Hepatocyte (in vitro differentiated cells): Measurements from ENCODE around the gene ST6GAL1.

ENCODE experiments used
- EZH2 ChIP-seq: fragments of 200-600 bp; sonication (generic); IDR thresholded peaks from 2 replicates; pipeline ENCODE4 v1.6.1; 2016; ENCODE audit warnings: antibody characterized with exemption, mild to moderate bottlenecking, borderline replicate concordance
- TF ChIP-seq, protein P1 (sequence below): fragments of 200-600 bp; sonication (generic); IDR thresholded peaks from 2 replicates; pipeline ENCODE4 v1.5.1; 2016; ENCODE audit warnings: antibody characterized with exemption, mild to moderate bottlenecking; ENCODE audit not compliant: poor library complexity

DNA sequence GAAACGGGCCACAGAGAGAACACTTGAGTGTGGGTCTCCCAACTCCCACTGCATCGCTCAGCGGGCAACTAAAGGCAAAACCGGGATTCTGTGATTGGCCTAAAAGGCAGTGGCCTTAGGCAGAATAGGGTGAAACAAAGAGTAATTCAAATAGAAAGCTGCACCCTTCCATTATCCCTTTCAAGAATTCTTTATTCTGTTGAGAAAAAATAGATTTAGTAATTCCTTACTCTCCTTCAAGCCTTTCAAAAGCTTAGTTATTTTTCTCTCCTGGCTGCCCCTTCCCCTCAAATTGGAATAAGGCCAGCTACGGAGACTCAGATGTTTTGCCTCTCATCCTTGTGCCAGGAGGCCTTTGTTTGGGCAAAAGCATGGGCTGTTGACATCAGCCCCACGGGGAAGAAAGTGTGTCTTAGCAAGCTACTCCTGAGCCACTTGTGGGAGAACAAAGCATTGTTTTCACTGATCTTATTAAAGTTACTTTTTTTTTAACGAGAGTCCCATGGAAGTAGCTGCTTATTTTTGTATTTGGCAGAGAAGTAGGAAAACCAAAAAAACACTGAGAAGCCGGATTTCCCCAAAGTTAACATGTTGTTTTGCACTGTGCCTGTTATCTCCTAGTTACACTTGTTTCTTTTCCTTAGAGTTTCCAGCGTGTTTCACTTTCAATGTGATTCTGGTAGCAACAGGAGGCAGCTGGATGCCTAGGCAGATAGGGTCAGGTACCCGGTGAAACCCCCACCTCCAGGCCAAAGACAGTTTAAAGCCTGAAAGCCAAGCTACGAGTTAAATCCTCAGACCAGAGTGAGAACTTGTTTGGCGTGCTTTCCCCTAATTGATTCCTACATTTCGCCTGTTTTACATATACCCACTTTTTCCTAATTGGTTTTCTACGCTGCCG is 2.2 kb downstream of the ST6GAL1 start:
- TF ChIP-seq, protein P1, sequence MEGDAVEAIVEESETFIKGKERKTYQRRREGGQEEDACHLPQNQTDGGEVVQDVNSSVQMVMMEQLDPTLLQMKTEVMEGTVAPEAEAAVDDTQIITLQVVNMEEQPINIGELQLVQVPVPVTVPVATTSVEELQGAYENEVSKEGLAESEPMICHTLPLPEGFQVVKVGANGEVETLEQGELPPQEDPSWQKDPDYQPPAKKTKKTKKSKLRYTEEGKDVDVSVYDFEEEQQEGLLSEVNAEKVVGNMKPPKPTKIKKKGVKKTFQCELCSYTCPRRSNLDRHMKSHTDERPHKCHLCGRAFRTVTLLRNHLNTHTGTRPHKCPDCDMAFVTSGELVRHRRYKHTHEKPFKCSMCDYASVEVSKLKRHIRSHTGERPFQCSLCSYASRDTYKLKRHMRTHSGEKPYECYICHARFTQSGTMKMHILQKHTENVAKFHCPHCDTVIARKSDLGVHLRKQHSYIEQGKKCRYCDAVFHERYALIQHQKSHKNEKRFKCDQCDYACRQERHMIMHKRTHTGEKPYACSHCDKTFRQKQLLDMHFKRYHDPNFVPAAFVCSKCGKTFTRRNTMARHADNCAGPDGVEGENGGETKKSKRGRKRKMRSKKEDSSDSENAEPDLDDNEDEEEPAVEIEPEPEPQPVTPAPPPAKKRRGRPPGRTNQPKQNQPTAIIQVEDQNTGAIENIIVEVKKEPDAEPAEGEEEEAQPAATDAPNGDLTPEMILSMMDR = no peak
- no peak for TF ChIP-seq EZH2
